Brain microvascular endothelial cell (primary cell): ENCODE results near the gene TEAD4.

Source experiments
- DNase-seq: peaks from one replicate; pipeline ENCODE4 v3.0.0-alpha.2; 2020
- H3K27ac ChIP-seq: fragments of 250-450 bp; sonication (Bioruptor Pico); 2 replicates; pipeline ENCODE4 v1.5.1; 2020; ENCODE audit warnings: mild to moderate bottlenecking, moderate library complexity
- H3K27me3 ChIP-seq: fragments of 250-450 bp; sonication (Bioruptor Pico); replicated peaks from 2 replicates; pipeline ENCODE4 v1.5.1; 2020; ENCODE audit warnings: mild to moderate bottlenecking
- H3K36me3 ChIP-seq: fragments of 250-450 bp; sonication (Bioruptor Pico); replicated peaks from 2 replicates; pipeline ENCODE4 v1.5.1; 2020; ENCODE audit warnings: mild to moderate bottlenecking
- H3K4me3 ChIP-seq: 2 replicates; pipeline ENCODE4 v1.5.1; 2011; ENCODE audit warnings: low read depth, mild to moderate bottlenecking, control low read depth, low read length, moderate library complexity
- in situ Hi-C: cut with HindIII; loops from 2 replicates; pipeline ENCODE4 v1.10.0; 2017; ENCODE audit warnings: low sequenced_read_pairs, low pct_ligation_motif_present
- TF ChIP-seq, protein P1 (sequence below): IDR thresholded peaks from 2 replicates; pipeline ENCODE4 v1.5.1; 2011; ENCODE audit warnings: low read depth, mild to moderate bottlenecking, moderate library complexity, low read length, control low read depth, inconsistent platforms; ENCODE audit errors: missing control alignments

The TEAD4 gene

DNA sequence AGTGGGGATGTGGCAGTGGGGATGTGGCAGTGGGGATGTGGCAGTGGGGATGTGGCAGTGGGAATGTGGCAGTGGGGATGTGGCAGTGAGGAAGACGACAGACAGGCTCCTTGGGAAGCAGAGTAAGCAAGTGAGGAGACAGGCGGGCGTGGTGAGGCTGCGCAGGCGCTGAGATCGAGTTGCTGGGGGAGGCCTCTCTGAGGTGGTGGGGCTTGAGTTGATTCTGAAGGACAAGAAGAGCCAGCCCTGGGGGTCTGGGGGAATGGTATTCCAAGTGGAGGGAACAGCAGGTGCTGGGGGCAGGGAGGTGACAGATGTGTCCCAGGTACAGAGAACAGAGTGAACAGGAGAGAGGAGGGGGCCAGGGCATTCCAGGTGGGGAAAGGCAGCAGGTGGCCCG, 84.2 kb downstream of the TEAD4 start:
- Histone ChIP-seq H3K27me3 (no peaks in the 10 kb centered on the region), H3K4me3 (no peak overlapping the region), H3K27ac (no peak overlapping the region), H3K36me3 (peaks cover 8% of the 10 kb centered on the region)
- TF ChIP-seq, protein P1, sequence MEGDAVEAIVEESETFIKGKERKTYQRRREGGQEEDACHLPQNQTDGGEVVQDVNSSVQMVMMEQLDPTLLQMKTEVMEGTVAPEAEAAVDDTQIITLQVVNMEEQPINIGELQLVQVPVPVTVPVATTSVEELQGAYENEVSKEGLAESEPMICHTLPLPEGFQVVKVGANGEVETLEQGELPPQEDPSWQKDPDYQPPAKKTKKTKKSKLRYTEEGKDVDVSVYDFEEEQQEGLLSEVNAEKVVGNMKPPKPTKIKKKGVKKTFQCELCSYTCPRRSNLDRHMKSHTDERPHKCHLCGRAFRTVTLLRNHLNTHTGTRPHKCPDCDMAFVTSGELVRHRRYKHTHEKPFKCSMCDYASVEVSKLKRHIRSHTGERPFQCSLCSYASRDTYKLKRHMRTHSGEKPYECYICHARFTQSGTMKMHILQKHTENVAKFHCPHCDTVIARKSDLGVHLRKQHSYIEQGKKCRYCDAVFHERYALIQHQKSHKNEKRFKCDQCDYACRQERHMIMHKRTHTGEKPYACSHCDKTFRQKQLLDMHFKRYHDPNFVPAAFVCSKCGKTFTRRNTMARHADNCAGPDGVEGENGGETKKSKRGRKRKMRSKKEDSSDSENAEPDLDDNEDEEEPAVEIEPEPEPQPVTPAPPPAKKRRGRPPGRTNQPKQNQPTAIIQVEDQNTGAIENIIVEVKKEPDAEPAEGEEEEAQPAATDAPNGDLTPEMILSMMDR, result no peak
- DNase-seq, result no peak
- in situ Hi-C loops, result no loop called here

DNA sequence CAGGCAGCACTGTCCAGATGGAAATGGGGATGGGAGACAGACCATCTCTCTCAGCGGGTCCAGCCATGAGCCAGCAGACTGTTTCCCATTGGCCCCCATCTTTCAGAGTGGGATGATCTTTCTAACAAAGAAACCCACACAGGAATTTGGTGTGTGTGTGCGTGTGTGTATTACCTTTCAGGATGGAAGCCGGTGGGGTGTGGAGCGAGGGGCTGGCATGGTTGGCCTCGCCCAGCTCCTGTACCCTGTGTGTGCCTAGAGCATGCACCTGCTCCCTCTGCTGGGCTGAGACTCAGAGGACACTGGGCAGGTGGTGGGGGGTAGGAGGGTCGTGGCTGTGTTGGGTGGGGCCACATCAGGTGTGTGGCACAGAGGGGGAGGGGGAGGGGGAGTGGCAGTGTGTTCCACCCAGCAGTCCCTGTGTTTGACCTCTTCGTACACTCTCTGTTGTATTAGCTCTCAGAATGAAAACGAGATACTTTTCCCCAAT, 85.0 kb downstream of the TEAD4 start:
- DNase-seq, result no peak
- in situ Hi-C loops, result no loop called here
- no peaks in the 10 kb centered on the region for H3K27me3 ChIP-seq
- H3K27ac ChIP-seq, result no peak overlapping the region
- no peak overlapping the region for H3K4me3 ChIP-seq
- H3K36me3 ChIP-seq, result peaks cover 8% of the 10 kb centered on the region
- TF ChIP-seq, protein P1, result no peak

DNA sequence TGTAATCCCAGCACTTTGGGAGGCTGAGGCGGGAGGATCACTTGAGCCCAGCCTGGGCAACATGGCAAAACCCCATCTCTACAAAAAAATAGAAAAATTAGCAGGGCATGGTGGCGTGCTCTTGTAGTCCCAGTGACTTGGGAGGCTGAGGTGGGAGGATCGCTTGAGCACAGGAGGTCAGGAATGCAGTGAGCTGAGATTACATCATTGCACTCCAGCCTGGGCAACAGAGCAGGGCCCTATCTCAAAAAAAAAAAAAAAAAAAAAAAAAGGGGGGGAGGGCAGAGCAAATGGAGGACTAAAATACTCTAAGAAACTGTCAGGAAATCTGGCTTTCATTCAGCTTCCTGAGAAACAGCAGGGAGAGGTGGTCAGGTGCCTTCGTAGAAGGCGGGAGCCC, 86.3 kb downstream of the TEAD4 start:
- H3K36me3 ChIP-seq, result peaks cover 8% of the 10 kb centered on the region
- H3K4me3 ChIP-seq, result no peak overlapping the region
- in situ Hi-C loops, result no loop called here
- DNase-seq, result no peak
- no peaks in the 10 kb centered on the region for H3K27me3 ChIP-seq
- no peak overlapping the region for H3K27ac ChIP-seq
- TF ChIP-seq, protein P1, result no peak

DNA sequence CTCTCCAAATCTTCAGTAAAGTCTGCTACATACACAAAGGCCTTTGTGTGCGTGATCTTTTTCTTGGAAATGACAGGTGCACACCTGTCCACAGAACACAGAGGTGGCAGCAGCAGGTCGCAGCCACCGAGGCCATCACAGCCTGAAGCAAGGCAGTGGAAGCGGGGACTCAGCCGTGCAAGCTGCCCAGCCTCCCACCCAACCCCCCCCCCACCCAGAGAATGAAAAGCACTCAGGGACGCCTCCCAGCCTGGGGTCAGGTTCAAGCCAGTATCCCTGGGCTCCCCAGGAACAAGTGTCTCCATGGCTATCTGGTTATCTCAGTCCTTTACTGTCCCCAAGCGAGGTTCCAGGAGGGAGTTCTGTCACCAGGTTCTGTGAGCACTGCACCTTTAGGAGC, 86.8 kb downstream of the TEAD4 start:
- in situ Hi-C loops, result no loop called here
- TF ChIP-seq, protein P1, result no peak
- no peak for DNase-seq

DNA sequence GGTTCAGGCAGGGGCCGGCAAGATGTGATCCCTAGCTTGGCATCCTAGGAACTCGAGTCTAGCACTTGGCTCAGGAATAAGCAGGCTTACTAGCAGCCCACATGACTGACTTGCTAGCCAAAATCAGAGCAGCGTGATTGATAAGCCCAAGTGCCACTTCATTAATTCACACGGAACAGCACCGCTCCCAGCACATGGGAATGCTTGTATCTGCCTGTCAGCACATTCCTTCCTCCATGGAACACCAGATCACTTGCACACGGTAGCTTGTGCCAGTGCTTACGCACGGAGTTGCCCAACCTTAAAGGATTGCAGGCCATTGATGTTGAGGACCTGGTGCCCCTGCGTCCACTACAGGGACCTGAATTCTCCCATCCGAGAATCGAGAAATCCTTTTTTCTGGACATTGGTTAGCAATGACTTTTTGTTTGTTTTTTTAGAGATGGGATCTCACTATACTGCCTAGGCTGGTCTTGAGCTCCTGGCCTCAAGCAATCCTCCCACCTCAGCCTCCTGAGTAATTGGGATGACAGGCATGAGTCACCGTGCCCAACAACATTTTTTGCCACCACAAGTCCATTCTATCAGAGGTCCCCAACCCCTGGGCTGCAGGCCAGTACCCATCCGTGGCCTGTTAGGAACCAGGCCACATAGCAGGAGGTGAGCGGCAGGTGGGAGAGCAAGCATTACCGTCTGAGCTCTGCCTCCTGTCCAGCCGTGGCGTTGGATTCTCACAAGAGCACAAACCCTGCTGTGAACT, 87.4 kb downstream of the TEAD4 start:
- Histone ChIP-seq H3K27ac (no peak overlapping the region), H3K36me3 (no peaks in the 10 kb centered on the region), H3K4me3 (no peak overlapping the region), H3K27me3 (no peaks in the 10 kb centered on the region)
- TF ChIP-seq, protein P1, result no peak
- DNase-seq, result no peak
- in situ Hi-C loops, result no loop called here

More for the DNA sequence above, 86.8 kb downstream of the TEAD4 start:
- Histone ChIP-seq H3K36me3 (peaks cover 4% of the 10 kb centered on the region), H3K4me3 (no peak overlapping the region), H3K27me3 (no peaks in the 10 kb centered on the region), H3K27ac (no peak overlapping the region)

DNA sequence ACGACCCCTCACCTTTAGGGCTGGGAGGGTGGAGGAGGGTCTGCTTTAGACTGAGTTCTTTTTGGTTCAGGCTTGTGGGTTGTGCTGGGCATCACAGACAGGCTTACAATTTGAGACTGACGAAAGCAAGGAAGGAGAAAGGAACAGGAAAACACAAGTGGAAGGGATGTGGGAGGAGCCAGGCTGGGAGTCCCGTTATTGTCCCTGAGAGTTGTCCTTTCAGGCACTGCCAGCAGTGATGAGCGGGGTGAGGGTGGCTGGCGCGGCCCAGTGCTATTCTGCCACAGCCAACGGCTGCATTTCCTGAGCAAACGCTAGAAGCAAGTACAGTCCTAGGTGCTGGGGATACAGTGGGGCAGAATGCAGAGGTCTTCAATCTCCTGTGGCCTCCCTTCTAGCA, 88.8 kb downstream of the TEAD4 start:
- TF ChIP-seq, protein P1, result no peak
- no peak overlapping the region for H3K27ac ChIP-seq
- DNase-seq, result no peak
- no peak overlapping the region for H3K4me3 ChIP-seq
- in situ Hi-C loops, result no loop called here
- H3K27me3 ChIP-seq, result no peaks in the 10 kb centered on the region
- H3K36me3 ChIP-seq, result no peaks in the 10 kb centered on the region
